Measurements from ENCODE around the gene KCNT1. TPM values are rescaled to one million over a fixed set of nuclear protein-coding genes. Genes with fewer than 3 reads are reported as not detected.

KCNT1 gene
- total and polyA plus RNA-seq, 2 donors (not counting 3 experiments of a cell fraction or from before 2014, with no cell fraction given) = not detected

DNA sequence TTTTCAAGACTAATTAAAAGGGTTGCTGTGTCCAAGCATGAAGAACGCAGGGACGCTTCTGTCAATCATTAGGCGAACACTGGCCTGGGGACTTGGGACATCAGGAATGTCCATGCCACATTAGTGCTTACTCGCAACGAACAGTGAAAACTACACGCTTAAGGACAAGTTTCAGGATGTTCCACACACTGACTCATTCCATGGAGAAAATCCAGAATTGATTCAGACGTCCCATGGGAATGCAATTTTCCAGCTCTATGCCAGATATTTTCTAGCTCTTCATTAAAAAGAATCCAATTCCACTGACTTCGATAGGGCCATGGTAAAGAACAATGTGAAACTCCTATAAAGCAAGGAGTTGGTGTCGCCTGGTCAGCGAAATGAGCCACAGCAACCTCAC, 107.2 kb downstream of the KCNT1 start:
- Histone ChIP-seq H3K9me3 (replicated peaks; ENCODE audit: control insufficient read depth, insufficient read depth, low read length) (no peaks in the 10 kb centered on the region), H3K4me2 (ENCODE audit: insufficient read depth, low read length) (no peak overlapping the region), H3K27me3 (ENCODE audit: control insufficient read depth in 2 of 2, insufficient read depth in 2 of 2, low read length in 2 of 2) (no peaks in the 10 kb centered on the region), H4K20me1 (replicated peaks; ENCODE audit: control insufficient read depth, extremely low read depth, insufficient read depth, low read length) (no peaks in the 10 kb centered on the region), H2AFZ (ENCODE audit: low read depth, low read length) (no peak overlapping the region), H3K9ac (replicated peaks; ENCODE audit: extremely low read depth, insufficient read depth, low read length) (no peak overlapping the region), H3K79me2 (ENCODE audit: control insufficient read depth, insufficient read depth, low read length) (no peaks in the 10 kb centered on the region), H3K9me1 (replicated peaks; ENCODE audit: control insufficient read depth, extremely low read depth, insufficient read depth, low read length) (no peaks in the 10 kb centered on the region), H3K4me1 (ENCODE audit: control insufficient read depth, extremely low read depth, insufficient read depth, low read length) (no peaks in the 10 kb centered on the region), H3K4me3 (replicated peaks in 1 of 3; ENCODE audit: insufficient read depth in 1 of 3, low read depth in 1 of 3, low read length in 3 of 3) (no peak overlapping the region), H3K27ac (ENCODE audit: insufficient read depth, low read depth, low read length) (no peak overlapping the region), H3K36me3 (ENCODE audit: control insufficient read depth in 2 of 2, extremely low read depth in 1 of 2, insufficient read depth in 2 of 2, low read length in 2 of 2) (peaks cover 18 to 19% of the 10 kb centered on the region in 2 experiments)
- POLR2A ChIA-PET = no interaction called here
- no TSS peak for BruUV-seq (replicated peaks)
- FAIRE-seq = no peak
- intact Hi-C loops (cut with micrococcal nuclease) (no loop called here), dilution Hi-C loops (cut with MboI; ENCODE audit: extremely low pct_ligation_motif_present, low sequenced_read_pairs) (no loop called here)
- TF ChIP-seq POLR2A (IDR thresholded peaks at IDR 0.05; ENCODE audit: low read depth, low read length) (no peak), JUN (IDR thresholded peaks at IDR 0.05; ENCODE audit: borderline replicate concordance, insufficient read depth, insufficient read length, low read depth) (no peak), MYC (IDR thresholded peaks at IDR 0.05; ENCODE audit: low read depth, low read length) (no peak), CTCF (IDR thresholded peaks at IDR 0.05; ENCODE audit: extremely low read depth in 1 of 2, insufficient read depth in 1 of 2, low read depth in 1 of 2, low read length in 2 of 2) (no peak), GATA2 (IDR thresholded peaks at IDR 0.05; ENCODE audit: insufficient read depth, insufficient read length, low read depth, low read length) (no peak), POLR2AphosphoS5 (IDR thresholded peaks at IDR 0.05; ENCODE audit: insufficient read depth, low read depth, low read length) (no peak), EZH2 (IDR thresholded peaks at IDR 0.05; ENCODE audit: borderline replicate concordance, low read depth, low read length, severe bottlenecking) (no peak), FOS (IDR thresholded peaks at IDR 0.05; ENCODE audit: borderline replicate concordance, insufficient read depth, low read length) (no peak)
- TF ChIP-seq, protein P1, sequence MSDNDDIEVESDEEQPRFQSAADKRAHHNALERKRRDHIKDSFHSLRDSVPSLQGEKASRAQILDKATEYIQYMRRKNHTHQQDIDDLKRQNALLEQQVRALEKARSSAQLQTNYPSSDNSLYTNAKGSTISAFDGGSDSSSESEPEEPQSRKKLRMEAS (IDR thresholded peaks at IDR 0.05; ENCODE audit: insufficient read depth, insufficient read length) = no peak
- CTCF ChIA-PET = no interaction called here
- no peak for DNase-seq (ENCODE audit: low read depth, low spot score)
